Prostate gland (tissue), 2 donors: ENCODE measurements around the gene SH3TC2.

ENCODE experiments used
- CTCF ChIP-seq, 4 experiments: fragments of 200-600 bp in 2 of 4; fragments of 450-650 bp in 2 of 4; sonication (generic) in 2 of 4; IDR thresholded peaks; 1 replicate in 3 of 4; 2 replicates in 1 of 4; pipeline ENCODE4 v1.5.1; 2016 to 2019; ENCODE audit warnings: antibody characterized with exemption in 4 of 4, mild to moderate bottlenecking in 2 of 4, moderate library complexity in 2 of 4
- POLR2AphosphoS5 ChIP-seq: sonication (generic); formaldehyde crosslinking; IDR thresholded peaks from one replicate; pipeline ENCODE4 v1.6.1; 2017; ENCODE audit warnings: antibody characterized with exemption

- TF ChIP-seq POLR2AphosphoS5, result no peak
- no peak for TF ChIP-seq CTCF (IDR thresholded peaks at IDR 0.05)
These were observed 1.5 kb downstream of the SH3TC2 start for GRCh38 chr5:149061341-149061740.
